Endothelial cell of umbilical vein (primary cell): ENCODE data around the gene RBMS3.

Experiments used
- EZH2 ChIP-seq: IDR thresholded peaks from 2 replicates; pipeline ENCODE4 v1.6.1; 2012; ENCODE audit warnings: borderline replicate concordance, low read depth, mild to moderate bottlenecking, moderate library complexity, low read length, inconsistent platforms; ENCODE audit not compliant: severe bottlenecking
- MAX ChIP-seq: IDR thresholded peaks from 2 replicates; pipeline ENCODE4 v1.6.1; 2011; ENCODE audit not compliant: insufficient read depth, insufficient read length
- POLR2A ChIP-seq: IDR thresholded peaks from 2 replicates; pipeline ENCODE4 v1.6.1; 2012; ENCODE audit warnings: low read depth, mild to moderate bottlenecking, control low read depth, low read length
- POLR2AphosphoS5 ChIP-seq: IDR thresholded peaks from 2 replicates; pipeline ENCODE4 v1.6.1; 2012; ENCODE audit warnings: low read depth, mild to moderate bottlenecking, control low read depth, low read length, moderate library complexity; ENCODE audit not compliant: insufficient read depth
- TF ChIP-seq, protein P1 (sequence below), 2 donors: IDR thresholded peaks; 1 replicate in 1 of 2; 2 replicates in 1 of 2; pipeline ENCODE4 v1.5.1; 2011; ENCODE audit warnings: low read length in 2 of 2, mild to moderate bottlenecking in 2 of 2, moderate library complexity in 2 of 2, control low read depth in 1 of 2, inconsistent platforms in 1 of 2, low read depth in 1 of 2; ENCODE audit not compliant: insufficient read depth in 1 of 2; ENCODE audit errors: extremely low read depth in 1 of 2

GRCh38 chr3:29761517-29761916 lies 480.6 kb downstream of the RBMS3 start:
- TF ChIP-seq, protein P1, sequence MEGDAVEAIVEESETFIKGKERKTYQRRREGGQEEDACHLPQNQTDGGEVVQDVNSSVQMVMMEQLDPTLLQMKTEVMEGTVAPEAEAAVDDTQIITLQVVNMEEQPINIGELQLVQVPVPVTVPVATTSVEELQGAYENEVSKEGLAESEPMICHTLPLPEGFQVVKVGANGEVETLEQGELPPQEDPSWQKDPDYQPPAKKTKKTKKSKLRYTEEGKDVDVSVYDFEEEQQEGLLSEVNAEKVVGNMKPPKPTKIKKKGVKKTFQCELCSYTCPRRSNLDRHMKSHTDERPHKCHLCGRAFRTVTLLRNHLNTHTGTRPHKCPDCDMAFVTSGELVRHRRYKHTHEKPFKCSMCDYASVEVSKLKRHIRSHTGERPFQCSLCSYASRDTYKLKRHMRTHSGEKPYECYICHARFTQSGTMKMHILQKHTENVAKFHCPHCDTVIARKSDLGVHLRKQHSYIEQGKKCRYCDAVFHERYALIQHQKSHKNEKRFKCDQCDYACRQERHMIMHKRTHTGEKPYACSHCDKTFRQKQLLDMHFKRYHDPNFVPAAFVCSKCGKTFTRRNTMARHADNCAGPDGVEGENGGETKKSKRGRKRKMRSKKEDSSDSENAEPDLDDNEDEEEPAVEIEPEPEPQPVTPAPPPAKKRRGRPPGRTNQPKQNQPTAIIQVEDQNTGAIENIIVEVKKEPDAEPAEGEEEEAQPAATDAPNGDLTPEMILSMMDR (IDR thresholded peaks at IDR 0.05; ENCODE audit: extremely low read depth in 1 of 2, insufficient read depth in 1 of 2, low read depth in 1 of 2, low read length in 2 of 2), result no peak
- TF ChIP-seq EZH2 (no peak), POLR2A (no peak), POLR2AphosphoS5 (no peak), MAX (no peak)
